Thoracic aorta (tissue), 2 donors: ENCODE results near the gene EFCAB8. TPM values are rescaled to one million over a fixed set of nuclear protein-coding genes. Genes with fewer than 3 reads are reported as not detected.
A peak's percentile ranks its signal among the peaks of the same experiment; 100 is the strongest.

Source experiments
- ATAC-seq: fragments of 150-250 bp; one replicate; pipeline ENCODE4 v1.8.0; 2017; ENCODE audit warnings: low read depth; ENCODE audit not compliant: insufficient number of reproducible peaks, low FRiP score
- DNase-seq: peaks from one replicate; pipeline ENCODE4 v3.0.0-alpha.2; 2020; ENCODE audit warnings: low spot score
- H3K27ac ChIP-seq, 2 donors: fragments of 200-600 bp; sonication (generic); 1 replicate in 1 of 2; 2 replicates in 1 of 2; pipeline ENCODE4 v1.5.1; 2016; ENCODE audit warnings: mild to moderate bottlenecking in 2 of 2, moderate library complexity in 2 of 2
- H3K27me3 ChIP-seq: fragments of 200-600 bp; sonication (generic); replicated peaks from 2 replicates; pipeline ENCODE4 v1.6.0; 2016; ENCODE audit warnings: mild to moderate bottlenecking; ENCODE audit not compliant: insufficient read depth
- H3K36me3 ChIP-seq: fragments of 200-600 bp; sonication (generic); one replicate; pipeline ENCODE4 v1.5.1; 2016
- H3K4me1 ChIP-seq, 2 donors: fragments of 200-600 bp; sonication (generic); 1 replicate in 1 of 2; 2 replicates in 1 of 2; pipeline versions ENCODE4 v1.5.1 to v1.6.0; 2016; ENCODE audit warnings: low read depth in 2 of 2, mild to moderate bottlenecking in 1 of 2; ENCODE audit not compliant: control insufficient read depth in 1 of 2
- H3K4me3 ChIP-seq: fragments of 200-600 bp; sonication (generic); 2 replicates; pipeline ENCODE4 v1.5.1; 2016; ENCODE audit warnings: mild to moderate bottlenecking
- H3K9me3 ChIP-seq: fragments of 200-600 bp; sonication (generic); 2 replicates; pipeline ENCODE4 v1.5.1; 2016
- CTCF ChIP-seq: fragments of 200-600 bp; sonication (generic); IDR thresholded peaks from one replicate; pipeline ENCODE4 v1.5.1; 2019; ENCODE audit warnings: antibody characterized with exemption
- total RNA-seq, 2 donors: library from RNA; depleted of rRNA; stranded (reverse); fragments of >200 nt; gene quantifications; one replicate each; pipeline versions ENCODE4 v1.1.0 to v1.2.3, GENCODE V29; 2016

The EFCAB8 gene
- total RNA-seq, 2 donors from 2014 or later: 1.5 to 2.9 TPM

- ATAC-seq (no peak), DNase-seq (no peak)
- Histone ChIP-seq H3K27me3 (no peaks in the 10 kb centered on the region), H3K27ac (no peak overlapping the region), H3K36me3 (peaks cover 13% of the 10 kb centered on the region), H3K4me1 (peaks cover 13 to 37% of the 10 kb centered on the region in 2 donors), H3K4me3 (no peak overlapping the region), H3K9me3 (no peaks in the 10 kb centered on the region)
- no peak for TF ChIP-seq CTCF
Measured at GRCh38 chr20:32828029-32828680, 30.6 kb upstream of the EFCAB8 start.

GRCh38 chr20:32829311-32830005 lies 29.3 kb upstream of the EFCAB8 start:
- no peaks in the 10 kb centered on the region for H3K27me3 ChIP-seq
- no peaks in the 10 kb centered on the region for H3K9me3 ChIP-seq
- no peak for TF ChIP-seq CTCF
- peaks cover 13% of the 10 kb centered on the region for H3K36me3 ChIP-seq
- peaks cover 13 to 28% of the 10 kb centered on the region in 2 donors for H3K4me1 ChIP-seq
- DNase-seq: no peak
- H3K27ac ChIP-seq: peak overlapping the region in 1 of 2 donors; percentile 37
- no peak for ATAC-seq
- no peak overlapping the region for H3K4me3 ChIP-seq

- Histone ChIP-seq H3K36me3 (peaks cover 13% of the 10 kb centered on the region), H3K9me3 (no peaks in the 10 kb centered on the region), H3K27ac (peak overlapping the region; percentile 32), H3K4me3 (no peak overlapping the region), H3K27me3 (no peaks in the 10 kb centered on the region), H3K4me1 (peaks cover 13 to 28% of the 10 kb centered on the region in 2 donors)
- TF ChIP-seq CTCF: no peak
- ATAC-seq (no peak), DNase-seq (no peak)
Measured at GRCh38 chr20:32830437-32830836, 28.3 kb upstream of the EFCAB8 start.

GRCh38 chr20:32831982-32832381 lies 26.7 kb upstream of the EFCAB8 start:
- H3K27me3 ChIP-seq: no peaks in the 10 kb centered on the region
- peaks cover 13 to 28% of the 10 kb centered on the region in 2 donors for H3K4me1 ChIP-seq
- no peak for ATAC-seq
- H3K27ac ChIP-seq: no peak overlapping the region
- H3K36me3 ChIP-seq: peaks cover 21% of the 10 kb centered on the region
- TF ChIP-seq CTCF: no peak
- DNase-seq: no peak
- H3K4me3 ChIP-seq: no peak overlapping the region
- no peaks in the 10 kb centered on the region for H3K9me3 ChIP-seq

- no peak overlapping the region for H3K4me3 ChIP-seq
- DNase-seq (no peak), ATAC-seq (no peak)
- H3K4me1 ChIP-seq: peaks cover 13 to 26% of the 10 kb centered on the region in 2 donors
- peaks cover 21% of the 10 kb centered on the region for H3K36me3 ChIP-seq
- H3K9me3 ChIP-seq: no peaks in the 10 kb centered on the region
- H3K27me3 ChIP-seq: no peaks in the 10 kb centered on the region
- no peak for TF ChIP-seq CTCF
- no peak overlapping the region for H3K27ac ChIP-seq
Measured at GRCh38 chr20:32832664-32833063, 26.1 kb upstream of the EFCAB8 start.
